HG03045 (cell line): Measurements from ENCODE around the gene ZIC4.

ENCODE experiments used
- ATAC-seq: cut with Tn5 transposase; IDR thresholded peaks from one replicate; pipeline ENCODE4 v1.9.1; 2021; ENCODE audit warnings: mild to moderate bottlenecking, moderate library complexity; ENCODE audit not compliant: unreplicated experiment

The ZIC4 gene

DNA sequence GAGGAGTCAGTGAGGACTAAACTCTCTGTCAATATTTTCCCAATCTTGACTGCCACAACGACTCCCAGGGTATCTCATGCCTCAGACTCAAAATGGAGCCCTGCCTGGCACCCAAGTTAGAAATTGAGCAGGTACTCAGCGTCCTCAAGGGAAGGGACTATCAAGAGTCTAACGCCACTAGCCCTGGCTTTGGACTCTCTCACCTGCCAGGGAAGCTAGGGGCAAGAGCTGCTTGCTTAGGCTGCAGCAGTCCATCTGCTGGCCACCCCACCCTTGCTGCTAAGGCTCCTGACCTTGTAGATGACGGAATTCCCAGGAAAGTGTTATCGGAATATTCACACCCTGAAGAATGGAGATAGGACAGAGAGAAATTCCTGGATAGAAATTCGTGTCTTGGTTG is 33.0 kb downstream of the ZIC4 start:
- ATAC-seq: no peak

DNA sequence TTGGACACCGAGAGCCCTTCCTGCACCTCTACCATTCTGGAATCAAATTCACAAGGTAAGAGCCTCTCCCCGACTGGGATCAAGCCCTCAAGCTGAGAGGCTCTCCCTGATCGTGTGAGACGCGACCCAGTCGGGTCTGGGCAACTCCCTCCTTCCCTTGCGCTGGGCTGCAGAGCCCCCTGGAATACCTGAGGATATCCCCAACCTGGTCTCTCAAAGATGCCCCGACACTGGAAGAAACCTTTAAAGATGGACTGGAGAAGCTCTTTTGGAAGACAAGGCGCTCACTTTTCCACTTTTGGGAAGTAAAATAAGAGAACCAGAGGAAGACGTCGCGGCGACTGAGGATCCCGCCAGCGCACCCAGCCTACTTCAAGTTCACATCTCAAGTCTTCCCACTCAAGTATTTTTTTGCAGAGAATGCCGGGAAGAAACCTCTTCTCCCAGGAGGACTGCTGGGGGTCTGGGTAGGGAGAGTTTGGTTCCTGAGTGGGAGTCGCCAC is 33.8 kb downstream of the ZIC4 start:
- no peak for ATAC-seq

DNA sequence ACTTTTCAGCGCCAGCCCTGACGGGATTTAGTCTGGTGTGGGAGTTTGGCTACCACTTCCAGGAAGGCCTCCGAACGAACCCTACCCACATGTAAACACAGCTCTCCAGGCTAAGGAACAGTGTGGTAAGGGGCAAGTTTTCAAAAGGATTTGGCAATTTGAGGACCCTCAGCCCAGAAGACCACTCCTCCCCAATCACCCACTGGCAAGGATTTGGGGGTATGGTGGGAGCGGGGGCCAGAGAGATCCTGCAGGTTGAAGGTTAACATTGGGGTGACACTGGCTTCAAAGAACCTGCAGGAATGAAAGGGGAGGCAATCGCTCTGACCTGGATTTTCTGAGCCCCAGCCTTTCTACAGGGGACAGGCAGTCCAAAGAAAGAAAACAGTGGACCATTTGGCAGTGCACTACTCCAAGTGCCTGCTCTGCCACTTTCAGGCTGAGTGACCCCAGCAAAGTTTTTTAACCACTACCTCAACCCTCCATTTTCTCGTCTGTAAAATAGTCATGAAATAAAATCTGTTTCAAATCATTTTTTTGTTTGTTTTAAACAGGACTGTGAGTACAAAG is 34.5 kb downstream of the ZIC4 start:
- no peak for ATAC-seq

DNA sequence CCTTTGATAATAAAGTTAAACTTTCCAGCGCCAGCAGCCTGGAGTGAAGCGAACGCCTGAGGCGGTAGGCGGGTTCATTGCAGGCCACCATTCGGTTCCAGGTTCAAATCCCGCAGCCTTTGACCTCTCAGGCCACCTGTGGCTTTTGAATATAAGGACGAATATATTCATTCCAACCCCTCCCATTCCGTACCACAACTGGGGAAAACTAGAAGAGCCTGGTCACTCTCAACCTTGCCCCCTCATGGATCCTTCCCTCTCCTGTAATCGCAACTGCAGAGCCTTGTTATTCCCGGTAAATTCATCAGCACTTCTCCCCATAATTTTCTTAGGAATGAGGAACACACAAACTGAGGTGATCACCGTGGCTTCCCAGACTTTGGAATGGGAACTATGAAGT is 35.2 kb downstream of the ZIC4 start:
- ATAC-seq: no peak

DNA sequence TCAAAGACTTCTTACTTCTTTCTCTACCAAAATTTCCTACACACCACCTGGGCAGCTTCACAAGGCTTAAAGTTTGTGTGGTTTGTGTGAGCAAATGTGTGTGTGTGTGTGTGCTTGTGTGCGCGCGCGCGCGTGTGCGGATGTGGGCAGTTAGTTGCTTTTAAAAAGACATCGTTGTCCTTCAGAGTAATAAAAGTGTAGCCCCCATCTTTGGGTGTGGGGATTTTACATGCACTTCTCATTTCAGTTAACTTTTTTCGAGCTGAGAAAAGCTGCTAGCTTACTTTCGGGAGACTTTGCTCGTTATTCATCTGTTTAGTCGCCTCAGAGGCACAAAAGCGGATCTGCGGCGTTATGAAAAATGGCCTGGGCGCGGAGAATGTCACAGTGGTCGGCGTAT is 36.0 kb downstream of the ZIC4 start:
- ATAC-seq: no peak

DNA sequence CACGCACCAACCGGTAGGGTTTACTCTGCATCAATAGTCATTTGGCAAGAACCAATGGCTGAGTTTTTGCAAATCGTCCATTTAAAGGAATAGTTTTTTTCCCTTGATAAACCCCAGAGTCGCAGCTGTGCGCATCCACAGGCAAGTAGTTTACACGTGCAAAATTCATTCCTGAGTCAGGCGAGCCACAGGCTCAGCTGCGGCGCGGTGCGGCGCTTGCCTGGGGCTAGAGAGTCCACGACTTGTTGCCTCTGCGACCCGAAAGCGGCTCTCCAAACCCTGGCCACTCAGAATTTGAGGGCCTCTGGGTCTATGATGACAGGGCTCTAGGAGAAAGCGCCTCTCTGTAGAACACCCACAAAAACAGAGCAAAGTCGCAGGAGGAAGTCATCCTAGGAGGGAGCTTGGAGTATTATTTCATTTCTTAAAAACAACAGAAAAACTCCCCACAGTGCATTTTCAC is 36.7 kb downstream of the ZIC4 start:
- ATAC-seq: no peak

DNA sequence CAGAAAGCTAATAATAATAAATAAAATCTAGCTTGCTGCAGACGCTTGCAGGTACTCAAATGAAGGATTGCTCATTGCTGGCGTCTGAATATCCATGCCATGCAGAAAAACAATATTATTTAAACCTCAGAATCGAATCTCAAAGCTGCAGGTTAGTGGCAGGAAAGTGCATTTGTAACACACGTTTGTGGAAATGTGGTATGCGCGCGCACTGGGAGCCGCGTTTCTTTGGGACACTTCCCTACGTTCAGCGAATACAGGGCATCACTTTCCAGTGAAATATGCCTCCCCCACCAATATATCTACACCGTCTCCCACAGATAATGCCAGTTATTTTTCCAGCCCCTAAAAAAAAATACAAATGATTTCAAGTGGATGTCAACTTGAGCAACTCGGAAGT is 37.1 kb downstream of the ZIC4 start:
- no peak for ATAC-seq

DNA sequence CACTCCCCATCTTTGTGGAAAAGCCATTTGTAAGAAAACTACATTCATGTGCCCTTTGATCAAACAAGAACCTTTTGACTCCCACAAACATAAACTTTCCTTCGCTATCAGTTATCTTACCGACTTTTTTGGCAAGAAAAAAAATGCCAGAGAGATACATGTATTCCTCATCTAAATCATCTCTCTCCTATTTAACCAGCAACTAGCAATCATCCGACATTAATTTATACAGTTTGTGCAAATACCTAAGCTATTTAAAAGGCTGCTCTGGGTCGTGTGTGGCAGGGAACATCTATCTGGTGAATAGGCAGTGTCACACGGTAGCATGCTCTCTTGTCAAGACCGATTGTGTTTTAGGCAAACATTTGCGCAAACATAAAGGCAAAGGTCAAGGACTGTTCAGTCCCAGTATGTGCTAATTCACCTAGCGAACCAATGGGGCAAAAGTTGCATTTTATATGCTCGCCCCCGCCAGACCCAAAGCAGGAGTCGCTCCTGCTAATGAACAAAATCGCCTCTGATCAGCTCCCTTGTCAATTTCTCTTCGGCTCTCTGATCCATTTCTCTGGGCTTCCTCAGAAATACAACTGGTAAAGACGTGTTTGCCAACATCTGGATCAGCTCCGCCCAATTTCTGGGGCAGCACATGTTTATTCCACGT is 37.7 kb downstream of the ZIC4 start:
- ATAC-seq: no peak

DNA sequence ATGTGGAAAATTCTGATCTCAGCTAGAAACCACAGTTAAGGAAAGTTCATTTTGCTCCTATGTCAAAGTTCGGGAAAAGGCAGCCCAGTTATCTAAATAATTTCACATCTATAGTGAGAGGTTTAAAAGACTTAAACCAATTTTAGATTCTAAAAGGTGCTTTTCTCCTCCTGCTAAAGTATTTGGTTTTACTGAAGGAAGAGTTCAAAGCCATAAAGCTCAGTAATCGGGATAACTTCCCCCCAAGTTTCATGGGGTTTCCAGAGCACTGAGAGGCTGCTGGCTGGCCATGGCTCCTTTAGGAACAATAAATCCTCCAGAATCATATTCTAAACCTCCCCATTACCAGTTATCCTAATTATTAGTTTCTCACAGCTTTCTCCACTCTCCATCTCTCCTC is 38.2 kb downstream of the ZIC4 start:
- ATAC-seq: no peak

DNA sequence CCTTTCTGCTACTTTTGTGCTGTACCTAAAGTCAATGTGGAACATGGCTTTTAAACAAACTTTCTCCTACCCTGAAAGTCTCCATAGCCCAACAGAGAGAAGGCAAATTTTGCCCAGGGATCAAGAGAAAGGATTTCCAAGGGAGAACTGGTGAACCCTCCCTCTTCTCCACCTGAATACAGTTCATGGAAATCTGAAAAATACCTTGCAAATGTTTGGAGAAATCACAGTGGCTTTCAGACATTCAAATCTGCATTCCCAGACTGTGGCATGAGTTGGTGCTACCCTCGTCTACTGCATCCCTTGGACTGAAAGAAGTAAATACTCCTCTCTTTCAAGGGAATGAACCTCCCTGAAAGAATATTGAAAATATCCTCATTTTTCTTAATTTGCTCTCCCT is 38.7 kb downstream of the ZIC4 start:
- ATAC-seq: no peak

DNA sequence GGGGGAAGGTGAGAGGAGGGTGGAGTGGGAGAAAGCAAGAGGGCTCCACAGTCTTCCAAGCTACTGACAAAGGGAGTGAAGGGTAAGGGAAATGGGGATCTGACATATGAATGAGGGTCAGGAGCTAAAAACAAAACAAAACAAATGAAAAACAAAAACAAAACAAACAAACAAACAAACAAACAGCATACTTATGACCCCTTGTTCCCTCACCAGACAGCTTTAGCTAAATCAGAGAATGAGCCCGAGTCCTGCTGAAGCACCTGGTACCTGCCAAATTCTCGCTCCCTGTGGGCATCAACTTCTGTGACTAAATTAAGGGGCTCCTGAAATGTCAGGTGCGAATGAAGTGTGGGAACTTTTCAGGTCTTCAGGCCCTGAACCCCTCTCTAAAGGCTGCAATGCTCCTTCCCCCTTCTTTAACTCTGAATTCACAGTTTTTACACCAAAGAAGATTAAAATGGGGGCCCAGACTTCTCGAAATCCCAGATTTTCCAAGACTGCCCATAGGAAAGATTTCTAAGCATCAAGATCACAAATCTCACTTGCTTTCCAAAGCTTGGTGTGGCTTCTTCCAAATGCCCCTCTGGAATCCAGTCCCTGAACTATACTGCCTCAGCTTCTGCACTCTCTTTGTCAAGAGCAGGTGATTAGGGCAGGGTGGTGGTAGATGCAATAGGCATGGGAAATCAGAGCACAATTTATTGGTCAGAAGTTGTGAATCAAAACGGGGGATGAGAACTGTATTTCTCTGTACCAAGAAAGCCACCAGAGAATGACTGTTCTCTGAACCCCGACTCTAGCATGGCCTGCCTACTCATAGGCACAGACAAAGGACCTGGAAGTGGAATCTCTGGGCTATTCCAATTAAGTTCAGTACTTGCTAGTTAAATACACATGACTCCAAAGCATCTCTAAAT is 40.9 kb downstream of the ZIC4 start:
- ATAC-seq: no peak

DNA sequence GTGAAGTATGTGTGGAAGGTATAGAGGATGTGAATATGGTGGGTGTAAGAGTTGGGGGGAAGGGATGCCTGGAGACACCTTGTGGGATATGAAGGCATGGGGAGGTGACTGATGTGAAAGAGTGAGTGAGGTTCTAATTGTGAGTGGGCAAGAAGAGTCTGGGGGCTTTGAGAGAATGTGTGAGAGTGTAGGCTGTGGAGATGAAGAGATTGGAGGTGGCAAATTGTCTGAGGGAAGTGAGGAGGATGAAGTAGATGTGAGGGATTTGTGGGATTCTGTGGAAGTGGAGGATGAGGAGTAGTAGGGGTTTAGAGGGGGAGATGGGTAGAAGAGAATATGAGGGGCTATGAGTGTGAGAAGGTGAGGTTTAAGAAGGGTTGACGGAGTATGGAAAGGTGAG is 41.6 kb downstream of the ZIC4 start:
- no peak for ATAC-seq

DNA sequence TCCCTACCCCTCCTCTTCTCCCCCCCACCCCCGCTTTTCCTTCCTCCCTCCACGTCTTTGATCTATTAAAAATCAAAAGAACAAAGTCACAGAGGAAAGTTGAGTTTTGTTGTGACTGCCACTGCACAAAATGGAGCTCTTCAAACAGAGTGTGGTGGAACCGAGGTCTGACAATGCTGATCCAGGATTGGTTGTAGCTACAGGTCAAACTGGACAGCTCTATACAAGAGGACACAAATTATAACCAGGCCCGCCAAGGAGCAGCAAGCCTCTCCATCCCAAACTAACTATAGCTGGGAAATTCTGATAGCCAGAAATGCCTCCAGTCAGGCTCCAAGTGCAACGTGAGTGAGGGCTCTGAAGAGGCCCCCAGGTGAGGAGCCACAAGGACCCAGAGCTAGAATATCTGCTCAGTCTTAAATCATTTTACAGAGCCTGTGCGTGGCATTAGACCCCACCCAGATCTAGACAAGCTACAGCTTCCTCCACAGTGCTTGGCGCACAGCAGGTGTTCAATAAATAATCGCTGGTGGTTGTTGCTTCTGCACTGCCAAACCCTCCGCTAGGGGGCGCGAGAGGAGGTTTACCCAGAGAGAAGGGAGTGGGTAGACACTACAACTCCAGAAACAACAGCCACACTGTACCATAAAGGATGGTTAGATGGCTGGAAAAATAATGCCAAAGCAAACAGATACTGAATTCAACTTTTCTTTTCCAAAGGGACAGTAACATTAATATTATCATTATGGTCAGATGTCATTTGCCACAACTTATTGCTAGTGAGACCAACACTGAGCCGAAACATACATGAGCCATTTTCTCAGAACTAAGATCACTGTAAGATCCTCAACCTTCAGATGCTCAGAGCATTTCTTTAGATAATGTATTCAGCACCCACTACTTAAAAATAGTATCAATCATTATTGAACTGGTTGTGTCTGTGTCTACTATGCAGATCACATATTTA is 44.6 kb downstream of the ZIC4 start:
- ATAC-seq: peak; percentile 59

DNA sequence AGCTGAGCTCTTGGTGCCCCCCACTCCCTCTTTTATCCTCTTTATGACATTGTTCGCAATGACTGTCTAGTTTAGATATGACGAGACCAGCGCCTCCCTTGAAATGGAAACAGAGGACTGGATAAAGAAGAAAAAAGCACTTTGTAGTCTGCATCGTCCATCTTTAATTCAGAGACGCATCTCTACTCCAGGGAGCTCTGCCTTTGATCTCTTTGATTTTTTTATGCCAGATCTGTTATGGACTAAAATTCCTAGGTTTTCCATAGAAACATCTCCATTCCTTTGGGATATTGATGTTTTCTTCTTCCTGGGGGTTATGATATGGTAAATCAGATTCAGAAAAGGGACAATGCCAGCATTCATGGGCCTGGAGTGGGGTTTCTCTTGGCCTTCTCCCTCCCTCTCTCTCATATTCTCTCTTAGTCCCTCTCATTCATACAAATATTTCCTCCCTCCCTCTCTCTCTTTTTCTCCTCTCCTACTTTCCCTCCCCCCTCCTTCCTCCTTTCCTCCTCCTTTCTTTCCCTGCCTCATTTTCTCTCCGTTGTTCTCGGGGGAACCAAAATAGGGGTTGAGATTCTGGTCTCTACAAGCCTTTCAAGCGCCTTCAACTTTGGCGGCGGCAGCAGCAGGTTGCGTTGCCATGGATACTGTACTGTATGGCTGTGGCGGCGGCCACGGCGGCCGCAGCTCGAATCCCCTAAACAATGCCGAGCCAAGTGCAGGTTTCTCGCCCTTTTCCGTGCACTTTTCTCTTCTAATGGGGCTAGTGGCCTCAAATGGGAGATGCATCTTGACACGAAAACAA is 45.5 kb downstream of the ZIC4 start:
- no peak for ATAC-seq

DNA sequence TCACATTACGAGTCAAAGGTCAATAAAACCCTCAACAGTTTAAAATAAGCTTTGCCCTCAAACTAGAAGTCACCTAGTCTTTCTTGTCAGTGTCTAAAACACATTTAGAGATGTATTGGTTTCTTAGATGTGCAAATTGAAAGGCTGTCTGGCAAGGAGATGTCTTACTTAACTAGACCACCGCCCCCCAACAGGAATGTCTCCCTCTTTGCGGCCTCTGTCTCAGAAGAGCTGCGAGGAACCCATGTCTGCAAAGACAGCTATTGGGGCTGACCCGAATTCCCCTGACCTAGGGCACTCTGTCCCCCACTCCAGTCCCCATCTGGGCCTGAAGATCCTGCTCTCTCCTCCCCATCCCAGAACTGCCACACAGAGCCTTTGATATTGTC is 46.3 kb downstream of the ZIC4 start:
- no peak for ATAC-seq

DNA sequence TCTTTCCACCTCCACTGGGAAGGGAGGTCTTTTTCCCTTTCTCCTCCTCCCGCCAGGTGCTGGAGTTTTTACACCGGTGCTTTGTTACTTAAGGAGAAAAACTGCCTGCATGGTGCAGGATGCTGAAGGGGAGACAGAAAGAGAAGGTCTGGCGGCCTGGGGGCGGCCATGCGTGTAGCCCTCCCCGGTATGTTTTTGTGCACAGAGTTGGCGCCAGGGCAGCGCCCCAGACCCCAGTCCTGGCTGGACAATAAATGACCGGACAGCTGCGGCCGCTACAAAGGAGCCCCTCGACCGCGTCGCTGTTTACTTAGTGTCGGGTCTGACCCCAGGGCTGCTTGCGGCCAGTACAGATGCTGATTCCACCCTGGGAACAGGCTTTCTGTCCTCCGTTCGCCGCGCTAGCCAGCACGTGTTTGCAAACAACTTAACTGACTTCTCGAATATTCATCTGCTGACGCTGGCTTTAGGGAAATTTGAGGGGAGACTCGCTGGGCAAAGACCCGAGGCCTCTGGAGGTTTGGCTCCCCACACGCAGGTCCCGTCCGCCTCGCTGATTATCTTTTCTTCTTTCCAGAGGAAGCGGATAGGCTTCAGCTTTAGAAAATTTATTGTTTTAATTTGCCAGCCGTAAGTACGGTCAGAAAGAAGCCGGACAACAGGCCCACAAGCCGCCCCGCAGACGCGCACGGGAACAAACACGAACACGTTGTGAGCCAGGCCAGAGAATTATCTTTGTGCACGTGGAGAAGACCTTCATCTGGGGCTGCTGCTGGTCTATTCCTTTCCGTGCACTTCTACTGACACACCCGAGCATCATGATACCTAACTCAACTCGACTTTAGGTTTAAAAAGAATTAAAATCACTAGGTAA is 46.9 kb downstream of the ZIC4 start:
- no peak for ATAC-seq

DNA sequence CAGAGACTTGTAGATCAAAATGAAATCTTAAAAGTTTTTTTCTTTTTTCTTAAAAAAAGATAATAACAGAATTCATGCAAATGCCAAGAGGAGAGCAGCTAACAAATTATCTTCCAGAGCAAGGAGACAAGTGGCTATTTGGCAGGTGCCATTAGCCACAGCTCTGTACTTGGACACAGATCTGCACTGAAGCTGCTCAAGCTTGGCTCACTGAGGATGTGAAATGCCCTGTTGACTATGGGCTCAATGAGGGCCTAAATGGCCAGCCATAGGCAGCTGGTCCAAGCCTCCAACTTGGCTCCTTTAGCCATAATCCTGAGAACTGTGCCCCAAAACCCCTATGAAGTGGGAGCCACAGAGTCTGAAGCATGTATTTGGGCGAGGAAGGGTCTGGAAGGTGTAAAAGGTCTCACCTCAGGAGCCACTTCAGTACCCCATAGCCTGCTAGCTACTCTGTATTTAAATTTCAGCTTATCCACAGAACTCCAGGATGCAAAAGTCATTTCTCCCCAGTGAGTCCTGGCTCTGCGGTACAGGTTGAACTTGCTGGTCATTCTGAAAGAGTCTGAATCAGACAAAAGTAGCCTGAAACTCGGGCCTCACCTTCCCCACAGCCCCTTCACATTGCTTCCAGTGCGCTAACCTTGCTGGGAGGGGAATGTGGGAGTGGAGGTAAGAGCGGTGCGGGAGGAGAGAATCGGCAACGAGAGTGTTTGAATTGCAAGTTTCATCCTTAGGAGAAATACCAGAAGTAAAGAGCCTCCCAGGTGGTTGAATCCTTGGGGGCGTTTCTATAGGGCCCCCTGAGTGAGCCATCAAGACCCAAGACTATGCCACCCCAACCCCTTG is 48.0 kb downstream of the ZIC4 start:
- no peak for ATAC-seq
